AG08396 (cell line): ENCODE results near the gene AXIN2.
"Not testable (repeated sequence)": the region's sequence is repeated elsewhere in the genome, so short reads cannot be mapped to it uniquely, and the experiment has no call there.

Experiments
- DNase-seq: peaks from one replicate; pipeline ENCODE4 v3.0.0; 2012; ENCODE audit warnings: low spot score, mixed read lengths

The AXIN2 gene

GRCh38 chr17:65515959-65516948 lies 45.2 kb downstream of the AXIN2 start:
- peak; percentile 75 for DNase-seq

GRCh38 chr17:65515512-65515911 lies 45.9 kb downstream of the AXIN2 start:
- DNase-seq = no peak

- DNase-seq = peak; percentile 58
Measured at GRCh38 chr17:65514541-65514940, 46.9 kb downstream of the AXIN2 start.

GRCh38 chr17:65514082-65514481 lies 47.4 kb downstream of the AXIN2 start:
- DNase-seq = peak; percentile 72

GRCh38 chr17:65511316-65511715 lies 50.1 kb downstream of the AXIN2 start:
- no peak for DNase-seq

GRCh38 chr17:65509032-65509431 lies 52.4 kb downstream of the AXIN2 start:
- no peak for DNase-seq

GRCh38 chr17:65504673-65505072 lies 56.8 kb downstream of the AXIN2 start:
- not testable (repeated sequence) for DNase-seq

- DNase-seq = no peak
Measured at GRCh38 chr17:65504141-65504540, 57.3 kb downstream of the AXIN2 start.

GRCh38 chr17:65503557-65503956 lies 57.9 kb downstream of the AXIN2 start:
- DNase-seq = no peak

GRCh38 chr17:65498816-65499215 lies 62.6 kb downstream of the AXIN2 start:
- DNase-seq = no peak

GRCh38 chr17:65496801-65497200 lies 64.6 kb downstream of the AXIN2 start:
- no peak for DNase-seq

GRCh38 chr17:65495122-65496055 lies 66.1 kb downstream of the AXIN2 start:
- no peak for DNase-seq

- DNase-seq = no peak
Measured at GRCh38 chr17:65489413-65490155, 71.9 kb downstream of the AXIN2 start.

GRCh38 chr17:65488665-65489064 lies 72.8 kb downstream of the AXIN2 start:
- DNase-seq = no peak

GRCh38 chr17:65487990-65488389 lies 73.5 kb downstream of the AXIN2 start:
- no peak for DNase-seq

GRCh38 chr17:65487161-65487560 lies 74.3 kb downstream of the AXIN2 start:
- no peak for DNase-seq

- DNase-seq = peak; percentile 36
Measured at GRCh38 chr17:65485388-65486299, 75.8 kb downstream of the AXIN2 start.

- DNase-seq = not testable (repeated sequence)
Measured at GRCh38 chr17:65484405-65484804, 77.0 kb downstream of the AXIN2 start.

GRCh38 chr17:65483438-65483837 lies 78.0 kb downstream of the AXIN2 start:
- DNase-seq = no peak

- no peak for DNase-seq
Measured at GRCh38 chr17:65482201-65482600, 79.2 kb downstream of the AXIN2 start.

- no peak for DNase-seq
Measured at GRCh38 chr17:65479282-65479681, 82.2 kb downstream of the AXIN2 start.
